Measurements from ENCODE around the gene SEC16A. TPM values are rescaled to one million over a fixed set of nuclear protein-coding genes. Genes with fewer than 3 reads are reported as not detected.

The SEC16A gene
- total RNA-seq, 2 donors from 2014 or later, result 32.6 to 41.6 TPM

DNA sequence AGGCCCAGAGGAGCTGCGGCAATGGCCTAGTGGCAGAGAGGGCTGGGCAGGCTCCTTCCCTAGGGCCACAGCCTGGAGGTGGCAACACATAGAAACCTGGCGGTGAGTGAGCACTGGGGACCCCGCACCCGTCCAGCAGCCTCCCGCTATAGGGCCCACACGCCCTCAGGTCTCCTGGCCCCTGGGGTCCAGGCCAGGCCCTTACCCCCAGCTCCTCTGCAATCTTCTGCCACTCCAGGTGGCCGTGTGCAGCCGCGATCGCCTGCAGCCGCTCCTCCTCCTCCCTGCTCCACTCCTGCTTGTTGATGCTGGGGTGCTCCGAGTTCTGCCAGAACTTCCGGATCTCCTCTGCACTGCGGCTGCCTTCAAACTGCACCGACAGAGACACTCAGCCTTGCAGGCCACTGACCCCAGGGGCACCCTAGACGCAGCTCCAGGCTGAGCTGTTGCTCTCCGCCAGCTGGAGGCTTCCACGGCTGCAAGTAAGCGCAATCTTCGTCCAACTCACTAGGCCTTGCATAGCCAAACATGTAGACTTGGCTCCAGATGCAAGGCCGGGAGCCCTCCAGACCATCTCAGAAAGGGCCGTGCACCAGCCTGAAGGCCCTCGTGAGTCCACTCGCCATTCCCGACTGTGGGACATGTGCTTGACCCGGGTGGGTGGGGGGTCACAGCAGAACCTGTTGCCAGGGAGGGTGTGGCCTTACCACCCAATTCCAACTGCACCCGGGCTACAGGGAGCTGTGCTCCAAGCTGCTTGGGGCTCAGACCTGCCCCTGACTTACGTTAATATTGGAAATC, 90.9 kb downstream of the SEC16A start:
- Histone ChIP-seq H3K9me3 (no peaks in the 10 kb centered on the region), H3K36me3 (peaks cover 78% of the 10 kb centered on the region), H3K4me3 (no peak overlapping the region), H3K27me3 (no peaks in the 10 kb centered on the region), H3K27ac (no peak overlapping the region), H3K4me1 (no peaks in the 10 kb centered on the region)
- TF ChIP-seq, protein P1, sequence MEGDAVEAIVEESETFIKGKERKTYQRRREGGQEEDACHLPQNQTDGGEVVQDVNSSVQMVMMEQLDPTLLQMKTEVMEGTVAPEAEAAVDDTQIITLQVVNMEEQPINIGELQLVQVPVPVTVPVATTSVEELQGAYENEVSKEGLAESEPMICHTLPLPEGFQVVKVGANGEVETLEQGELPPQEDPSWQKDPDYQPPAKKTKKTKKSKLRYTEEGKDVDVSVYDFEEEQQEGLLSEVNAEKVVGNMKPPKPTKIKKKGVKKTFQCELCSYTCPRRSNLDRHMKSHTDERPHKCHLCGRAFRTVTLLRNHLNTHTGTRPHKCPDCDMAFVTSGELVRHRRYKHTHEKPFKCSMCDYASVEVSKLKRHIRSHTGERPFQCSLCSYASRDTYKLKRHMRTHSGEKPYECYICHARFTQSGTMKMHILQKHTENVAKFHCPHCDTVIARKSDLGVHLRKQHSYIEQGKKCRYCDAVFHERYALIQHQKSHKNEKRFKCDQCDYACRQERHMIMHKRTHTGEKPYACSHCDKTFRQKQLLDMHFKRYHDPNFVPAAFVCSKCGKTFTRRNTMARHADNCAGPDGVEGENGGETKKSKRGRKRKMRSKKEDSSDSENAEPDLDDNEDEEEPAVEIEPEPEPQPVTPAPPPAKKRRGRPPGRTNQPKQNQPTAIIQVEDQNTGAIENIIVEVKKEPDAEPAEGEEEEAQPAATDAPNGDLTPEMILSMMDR (IDR thresholded peaks at IDR 0.05), result no peak
- no peak for DNase-seq (ENCODE audit: low spot score)

Small RNAs within 50 kb of the gene (microRNA-seq; reads per million reads assigned to microRNA genes)
- 0 reads per million in 2 donors for gene MIR4673 (ENCODE audit: borderline number of aligned reads in 2 of 2, borderline replicate concordance in 1 of 2)

Other genes starting within 250 kb of the SEC16A start
- 1 to 10 TPM; 3.2 to 6.3 TPM for gene QSOX2, start 237.2 kb downstream of the SEC16A start, total RNA-seq
- not detected for gene CCDC187, start 178.9 kb downstream of the SEC16A start, total RNA-seq
- 10 to 100 TPM; 39.4 to 44.5 TPM for gene GPSM1, start 155.5 kb downstream of the SEC16A start, total RNA-seq
- gene DNLZ, start 119.3 kb downstream of the SEC16A start, total RNA-seq, result 10 to 100 TPM; 15.4 to 36.6 TPM
- gene CARD9, start 109.4 kb downstream of the SEC16A start, total RNA-seq, result 1 to 10 TPM in 1 of 2 donors, under 1 TPM in 1; 0.15 to 1.1 TPM
- gene SNAPC4, start 82.9 kb downstream of the SEC16A start, total RNA-seq, result 1 to 10 TPM; 2.5 to 4.4 TPM
- 10 to 100 TPM; 10.3 to 17.6 TPM for gene ENTR1, start 72.4 kb downstream of the SEC16A start, total RNA-seq
- gene PMPCA, start 72.4 kb downstream of the SEC16A start, total RNA-seq, result 10 to 100 TPM; 40.8 to 47.4 TPM
- gene INPP5E, start 43.2 kb downstream of the SEC16A start, total RNA-seq, result 1 to 10 TPM; 6.4 to 9.1 TPM
- 10 to 100 TPM; 14.2 to 39.7 TPM for gene NOTCH1, start 63.0 kb upstream of the SEC16A start, total RNA-seq
- 100 to 1,000 TPM; 114 to 120 TPM for gene EGFL7, start 179.9 kb upstream of the SEC16A start, total RNA-seq
- gene AGPAT2, start 204.4 kb upstream of the SEC16A start, total RNA-seq, result 10 to 100 TPM; 71.9 to 81.9 TPM
- gene DIPK1B, start 229.5 kb upstream of the SEC16A start, total RNA-seq, result 10 to 100 TPM; 45.1 to 45.7 TPM